OCI-LY7 (cell line): Measurements from ENCODE around the gene ZBTB20.

Experiments
- EZH2phosphoT487 ChIP-seq: fragments of 200-600 bp; sonication (generic); IDR thresholded peaks from 2 replicates; pipeline ENCODE4 v1.6.1; 2018; ENCODE audit warnings: low read depth, borderline replicate concordance, mild to moderate bottlenecking, mixed run types, antibody characterized with exemption, low read length, moderate library complexity, mixed read lengths
- TF ChIP-seq, protein P1 (sequence below): fragments of 200-600 bp; sonication (generic); conservative IDR thresholded peaks from 2 replicates; pipeline ENCODE4 v1.5.1; 2014; ENCODE audit warnings: mild to moderate bottlenecking, antibody characterized with exemption, low read length, moderate library complexity, mixed read lengths

DNA sequence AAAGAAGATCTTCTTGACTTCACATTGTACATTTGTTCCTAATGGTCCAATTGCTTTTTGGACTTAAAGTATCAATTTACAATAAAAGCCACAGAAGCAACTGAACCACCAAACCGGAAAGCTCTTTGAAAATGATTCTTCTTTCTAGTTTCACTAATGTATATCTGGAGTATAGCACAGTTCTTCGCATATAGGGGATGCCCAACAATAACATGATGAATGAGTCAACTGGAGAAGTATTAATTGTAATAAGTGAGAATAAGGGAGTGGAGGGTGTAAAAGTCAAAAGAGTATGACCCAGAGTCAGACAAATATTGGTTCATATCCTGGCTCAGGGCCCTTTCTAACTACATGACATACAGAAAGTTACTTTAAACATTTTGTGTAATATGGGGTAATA, 425.2 kb downstream of the ZBTB20 start:
- TF ChIP-seq, protein P1, sequence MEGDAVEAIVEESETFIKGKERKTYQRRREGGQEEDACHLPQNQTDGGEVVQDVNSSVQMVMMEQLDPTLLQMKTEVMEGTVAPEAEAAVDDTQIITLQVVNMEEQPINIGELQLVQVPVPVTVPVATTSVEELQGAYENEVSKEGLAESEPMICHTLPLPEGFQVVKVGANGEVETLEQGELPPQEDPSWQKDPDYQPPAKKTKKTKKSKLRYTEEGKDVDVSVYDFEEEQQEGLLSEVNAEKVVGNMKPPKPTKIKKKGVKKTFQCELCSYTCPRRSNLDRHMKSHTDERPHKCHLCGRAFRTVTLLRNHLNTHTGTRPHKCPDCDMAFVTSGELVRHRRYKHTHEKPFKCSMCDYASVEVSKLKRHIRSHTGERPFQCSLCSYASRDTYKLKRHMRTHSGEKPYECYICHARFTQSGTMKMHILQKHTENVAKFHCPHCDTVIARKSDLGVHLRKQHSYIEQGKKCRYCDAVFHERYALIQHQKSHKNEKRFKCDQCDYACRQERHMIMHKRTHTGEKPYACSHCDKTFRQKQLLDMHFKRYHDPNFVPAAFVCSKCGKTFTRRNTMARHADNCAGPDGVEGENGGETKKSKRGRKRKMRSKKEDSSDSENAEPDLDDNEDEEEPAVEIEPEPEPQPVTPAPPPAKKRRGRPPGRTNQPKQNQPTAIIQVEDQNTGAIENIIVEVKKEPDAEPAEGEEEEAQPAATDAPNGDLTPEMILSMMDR = no peak
- no peak for TF ChIP-seq EZH2phosphoT487
